Prostate gland (tissue), 2 donors: ENCODE results near the gene GNAI2. TPM values are rescaled to one million over a fixed set of nuclear protein-coding genes. Genes with fewer than 3 reads are reported as not detected.

Experiments
- DNase-seq: peaks from one replicate; pipeline ENCODE4 v3.0.0-alpha.2; 2019; ENCODE audit warnings: low spot score
- H3K27ac ChIP-seq, 2 donors: fragments of 200-600 bp; sonication (generic); 2 replicates each; pipeline ENCODE4 v1.5.1; 2017 to 2019
- H3K27me3 ChIP-seq: fragments of 200-600 bp; sonication (generic); replicated peaks from 2 replicates; pipeline ENCODE4 v1.5.1; 2019; ENCODE audit not compliant: insufficient read depth
- H3K36me3 ChIP-seq, 2 donors: fragments of 200-600 bp; sonication (generic); 1 replicate in 1 of 2; 2 replicates in 1 of 2; pipeline versions ENCODE4 v1.5.1 to v1.8.1; 2017 to 2019
- H3K4me1 ChIP-seq: fragments of 200-600 bp; sonication (generic); replicated peaks from 2 replicates; pipeline ENCODE4 v1.5.1; 2019
- H3K4me3 ChIP-seq, 2 donors: fragments of 200-600 bp; sonication (generic); 2 replicates each; pipeline ENCODE4 v1.5.1; 2017 to 2019
- H3K9me3 ChIP-seq: fragments of 200-600 bp; sonication (generic); 2 replicates; pipeline ENCODE4 v1.5.1; 2017
- CTCF ChIP-seq, 4 experiments: fragments of 200-600 bp in 2 of 4; fragments of 450-650 bp in 2 of 4; sonication (generic) in 2 of 4; IDR thresholded peaks; 1 replicate in 3 of 4; 2 replicates in 1 of 4; pipeline ENCODE4 v1.5.1; 2016 to 2019; ENCODE audit warnings: antibody characterized with exemption in 4 of 4, mild to moderate bottlenecking in 2 of 4, moderate library complexity in 2 of 4
- POLR2A ChIP-seq: fragments of 450-650 bp; IDR thresholded peaks from one replicate; pipeline ENCODE4 v1.6.1; 2016; ENCODE audit warnings: antibody characterized with exemption, mild to moderate bottlenecking
- POLR2AphosphoS5 ChIP-seq: sonication (generic); formaldehyde crosslinking; IDR thresholded peaks from one replicate; pipeline ENCODE4 v1.6.1; 2017; ENCODE audit warnings: antibody characterized with exemption
- WGBS: methylation state at CpG from one replicate; pipeline ENCODE4 v1.1.5; 2018; 5-methylcytosine and 5-hydroxymethylcytosine counted together
- intact Hi-C: fragments of 100-400 bp; cut with DNase I; formaldehyde crosslinking; loops from one replicate; pipeline ENCODE4 v1.14.2; 2022
- total RNA-seq, 2 donors: library from RNA; depleted of rRNA; stranded (reverse); fragments of >200 nt; gene quantifications; one replicate each; pipeline ENCODE4 v1.1.0, GENCODE V29; 2016

The GNAI2 gene
- total RNA-seq, 2 donors from 2014 or later: 118 to 301 TPM

DNA sequence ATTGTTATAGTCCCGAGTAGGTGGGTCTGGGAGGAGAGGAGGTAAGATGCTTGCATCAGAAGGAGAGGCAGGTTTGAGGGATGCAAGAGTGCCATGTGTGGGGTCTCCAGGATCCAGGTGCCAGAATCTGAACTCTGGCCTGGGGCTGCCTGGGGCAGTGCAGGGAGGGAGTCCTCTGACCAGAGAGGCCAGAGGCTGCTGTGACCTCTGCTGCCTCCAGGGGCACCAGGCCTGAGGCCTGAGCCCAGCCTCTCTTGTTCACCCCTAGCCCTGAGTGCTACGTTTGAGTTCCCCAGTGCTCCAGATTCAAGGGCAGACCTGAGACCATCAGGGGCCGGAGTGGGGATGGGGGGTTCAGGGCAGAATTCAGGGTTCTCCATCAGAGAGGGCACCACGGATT, 23.5 kb upstream of the GNAI2 start:
- H3K4me1 ChIP-seq: no peaks in the 10 kb centered on the region
- 88% methylated on average over 4 of the region's 4 CpGs for WGBS
- DNase-seq: no peak
- TF ChIP-seq POLR2AphosphoS5: no peak
- no peak for TF ChIP-seq CTCF (IDR thresholded peaks at IDR 0.05)
- TF ChIP-seq POLR2A: no peak
- no peaks in the 10 kb centered on the region for H3K9me3 ChIP-seq
- intact Hi-C loops: no loop called here
- H3K27ac ChIP-seq: no peak overlapping the region
- no peak overlapping the region for H3K4me3 ChIP-seq
- H3K36me3 ChIP-seq: no peaks in the 10 kb centered on the region
- H3K27me3 ChIP-seq: no peaks in the 10 kb centered on the region

DNA sequence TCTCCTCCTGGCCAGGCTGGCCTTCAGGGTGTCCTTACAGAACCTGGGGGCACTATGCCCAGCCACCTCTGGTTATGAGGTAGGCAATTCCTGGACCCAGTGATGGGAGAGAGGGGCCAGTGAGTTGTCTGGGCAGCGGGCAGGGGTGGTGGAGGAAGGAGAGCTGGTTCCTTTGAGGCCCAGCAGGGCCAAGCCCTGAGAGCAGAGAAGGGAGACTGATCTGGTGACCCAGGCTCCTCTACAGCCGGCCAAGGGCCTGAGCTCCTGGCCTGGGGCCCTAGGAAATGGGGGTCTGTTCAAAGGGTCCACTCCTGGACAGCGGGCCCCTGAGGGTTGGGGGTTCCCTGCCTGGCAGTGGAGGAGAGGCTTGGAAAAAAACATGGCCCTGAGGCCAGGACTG, 23.0 kb upstream of the GNAI2 start:
- H3K36me3 ChIP-seq: no peaks in the 10 kb centered on the region
- 69% methylated on average over 3 of the region's 3 CpGs for WGBS
- no peaks in the 10 kb centered on the region for H3K4me1 ChIP-seq
- DNase-seq: no peak
- no peak overlapping the region for H3K27ac ChIP-seq
- intact Hi-C loops: no loop called here
- TF ChIP-seq CTCF (IDR thresholded peaks at IDR 0.05): no peak
- no peak for TF ChIP-seq POLR2A
- TF ChIP-seq POLR2AphosphoS5: no peak
- no peaks in the 10 kb centered on the region for H3K9me3 ChIP-seq
- no peaks in the 10 kb centered on the region for H3K27me3 ChIP-seq
- H3K4me3 ChIP-seq: no peak overlapping the region

DNA sequence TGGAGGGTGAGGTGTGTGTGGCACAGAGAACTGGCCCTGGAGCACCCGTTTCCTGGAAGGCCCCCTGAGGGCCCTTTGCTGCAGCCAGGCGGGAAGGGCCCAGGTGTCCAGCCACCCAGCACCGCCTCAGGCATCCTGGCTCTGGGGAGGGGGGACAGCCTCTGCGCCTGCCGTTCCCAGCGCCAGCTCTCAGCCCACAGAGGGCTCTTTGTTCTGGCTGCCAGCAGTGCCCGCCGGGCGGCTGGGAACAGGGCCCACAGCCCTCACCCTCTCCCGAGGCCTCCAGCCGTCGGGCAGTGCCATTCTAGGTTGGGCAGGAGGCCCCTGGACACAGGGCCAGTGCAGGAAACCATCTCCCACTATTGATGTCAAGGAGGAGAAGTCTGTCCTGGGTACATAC, 22.6 kb upstream of the GNAI2 start:
- no peak overlapping the region for H3K4me3 ChIP-seq
- H3K27me3 ChIP-seq: no peaks in the 10 kb centered on the region
- H3K4me1 ChIP-seq: no peaks in the 10 kb centered on the region
- no peak for TF ChIP-seq POLR2A
- TF ChIP-seq POLR2AphosphoS5: no peak
- TF ChIP-seq CTCF (IDR thresholded peaks at IDR 0.05): no peak
- H3K36me3 ChIP-seq: no peaks in the 10 kb centered on the region
- intact Hi-C loops: no loop called here
- WGBS: 67% methylated on average over 1 of the region's 12 CpGs
- no peak overlapping the region for H3K27ac ChIP-seq
- no peaks in the 10 kb centered on the region for H3K9me3 ChIP-seq
- no peak for DNase-seq

DNA sequence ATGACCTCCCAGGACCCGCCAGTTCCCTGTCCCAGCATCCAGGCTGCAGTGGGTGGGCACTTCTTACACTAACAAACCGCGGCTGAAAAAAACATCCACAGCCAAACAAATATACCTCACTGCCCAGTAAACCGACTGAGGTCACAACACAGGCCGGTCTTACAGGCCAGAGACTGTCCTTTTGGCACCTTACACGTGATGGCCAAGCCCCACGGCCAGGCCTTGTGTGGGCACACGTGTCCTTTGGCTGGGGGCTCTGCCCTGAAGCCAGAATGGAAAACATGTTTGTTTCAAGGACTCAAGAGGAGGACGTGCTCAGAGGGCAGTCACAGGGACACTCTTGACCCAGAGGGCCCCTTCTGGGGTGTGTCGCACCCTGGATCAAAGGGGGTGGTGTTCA, 21.2 kb upstream of the GNAI2 start:
- no peak overlapping the region for H3K27ac ChIP-seq
- intact Hi-C loops: no loop called here

More for the DNA sequence above, 21.2 kb upstream of the GNAI2 start:
- TF ChIP-seq POLR2AphosphoS5 (no peak), POLR2A (no peak), CTCF (IDR thresholded peaks at IDR 0.05) (no peak)
- Histone ChIP-seq H3K9me3 (no peaks in the 10 kb centered on the region), H3K36me3 (no peaks in the 10 kb centered on the region), H3K4me1 (no peaks in the 10 kb centered on the region), H3K27me3 (no peaks in the 10 kb centered on the region), H3K4me3 (no peak overlapping the region)
- WGBS: 82% methylated on average over 9 of the region's 10 CpGs
- DNase-seq: no peak
